Frontal cortex (tissue), 4 donors: ENCODE measurements around the gene MIDN. TPM values are rescaled to one million over a fixed set of nuclear protein-coding genes. Genes with fewer than 3 reads are reported as not detected.

ENCODE experiments used
- DNase-seq, 2 donors: peaks; one replicate each; pipeline ENCODE4 v3.0.0; 2012; ENCODE audit warnings: low spot score in 2 of 2
- FAIRE-seq: peaks from 2 replicates; lab custom pipeline; 2012; peaks lifted over from hg19 to GRCh38; lab: Jason Lieb, UNC
- total RNA-seq: library from RNA; depleted of rRNA; stranded (reverse); fragments of >200 nt; gene quantifications from one replicate; pipeline ENCODE4 v1.2.3, GENCODE V29; 2014
- donor health status: control.
- donor health status: control.
- donor health status: control.

MIDN gene
- total RNA-seq, 1 donor from 2014 or later, result 14.3 TPM

- DNase-seq, result no peak
- FAIRE-seq, result no peak
Observed at GRCh38 chr19:1231729-1232637, 16.4 kb upstream of the MIDN start.

GRCh38 chr19:1232652-1233072 lies 15.7 kb upstream of the MIDN start:
- DNase-seq, result no peak
- FAIRE-seq, result no peak

GRCh38 chr19:1233115-1233667 lies 15.2 kb upstream of the MIDN start:
- DNase-seq (no peak), FAIRE-seq (no peak)

GRCh38 chr19:1234051-1234954 lies 14.1 kb upstream of the MIDN start:
- no peak for DNase-seq
- no peak for FAIRE-seq

- FAIRE-seq (no peak), DNase-seq (no peak)
Observed at GRCh38 chr19:1234955-1235380, 13.4 kb upstream of the MIDN start.

- FAIRE-seq (no peak), DNase-seq (no peak)
Observed at GRCh38 chr19:1235625-1236538, 12.5 kb upstream of the MIDN start.

GRCh38 chr19:1236576-1236975 lies 11.8 kb upstream of the MIDN start:
- peak in 1 of 2 donors; percentile 72 for DNase-seq
- no peak for FAIRE-seq

- FAIRE-seq (no peak), DNase-seq (peak in 1 of 2 donors; percentile 74)
Observed at GRCh38 chr19:1237027-1237659, 11.2 kb upstream of the MIDN start.

GRCh38 chr19:1237754-1238368 lies 10.5 kb upstream of the MIDN start, which contains the start of gene CBARP:
Gene CBARP (minus strand): TSS chr19:1238005. CDS start chr19:1236100, 1,905 bp downstream.
- peak; percentile 87 to 90 for DNase-seq
- no peak for FAIRE-seq

GRCh38 chr19:1238369-1239303 lies 9.7 kb upstream of the MIDN start:
- no peak for DNase-seq
- no peak for FAIRE-seq

- DNase-seq (no peak), FAIRE-seq (no peak)
Observed at GRCh38 chr19:1239420-1239795, 9.0 kb upstream of the MIDN start.

- no peak for FAIRE-seq
- DNase-seq, result peak; percentile 98 to 99
Observed at GRCh38 chr19:1239796-1240737, 8.3 kb upstream of the MIDN start.

GRCh38 chr19:1240925-1241324 lies 7.5 kb upstream of the MIDN start:
- DNase-seq, result no peak
- no peak for FAIRE-seq

- no peak for FAIRE-seq
- peak; percentile 95 to 97 for DNase-seq
Observed at GRCh38 chr19:1241417-1242095, 6.8 kb upstream of the MIDN start, which contains the start of gene ATP5F1D. Gene ATP5F1D (plus strand): TSS chr19:1241751. CDS start chr19:1241851, 100 bp downstream.
